ENCODE results near the gene P3H3.

Gene P3H3

GRCh38 chr12:6827982-6828780, at the start of gene P3H3:
TSS of gene P3H3 (plus strand) at chr12:6828407. CDS start at chr12:6828441, 34 bp downstream.
- Histone ChIP-seq H3K9ac (ENCODE audit: low read depth, low read length) (peak within 1 kb of the TSS; percentile 94), H3K4me3 (ENCODE audit: low read length) (peak within 1 kb of the TSS; percentile 95), H3K36me3 (ENCODE audit: insufficient read depth, low read depth, low read length) (peaks cover 28% of the 10 kb centered on the region), H3K9me3 (ENCODE audit: insufficient read depth, low read depth, low read length) (no peaks in the 10 kb centered on the region), H3K4me1 (ENCODE audit: insufficient read depth, low read length) (peaks cover 11% of the 10 kb centered on the region; the same call in 1 of the 2 replicates), H3K27me3 (ENCODE audit: insufficient read depth, low read length) (peaks cover 26% of the 10 kb centered on the region), H3K27ac (ENCODE audit: low read length) (peak within 1 kb of the TSS; percentile 78)

- Histone ChIP-seq H3K36me3 (ENCODE audit: insufficient read depth, low read depth, low read length) (no peaks in the 10 kb centered on the region), H3K4me3 (ENCODE audit: low read length) (peak overlapping the region; percentile 76), H3K9me3 (ENCODE audit: insufficient read depth, low read depth, low read length) (no peaks in the 10 kb centered on the region), H3K27ac (ENCODE audit: low read length) (no peak overlapping the region), H3K27me3 (ENCODE audit: insufficient read depth, low read length) (peaks cover 36% of the 10 kb centered on the region), H3K4me1 (ENCODE audit: insufficient read depth, low read length) (peaks cover 4% of the 10 kb centered on the region; the same call in 1 of the 2 replicates), H3K9ac (ENCODE audit: low read depth, low read length) (peak overlapping the region; percentile 76; the same call in 1 of the 2 replicates)
Observed at GRCh38 chr12:6778574-6779550, 49.3 kb upstream of the P3H3 start.

- H3K27me3 ChIP-seq (ENCODE audit: insufficient read depth, low read length) = peaks cover 26% of the 10 kb centered on the region
- peaks cover 4% of the 10 kb centered on the region; the same call in 1 of the 2 replicates for H3K4me1 ChIP-seq (ENCODE audit: insufficient read depth, low read length)
- no peak overlapping the region for H3K9ac ChIP-seq (ENCODE audit: low read depth, low read length)
- no peak overlapping the region for H3K27ac ChIP-seq (ENCODE audit: low read length)
- no peak overlapping the region for H3K4me3 ChIP-seq (ENCODE audit: low read length)
- no peaks in the 10 kb centered on the region for H3K9me3 ChIP-seq (ENCODE audit: insufficient read depth, low read depth, low read length)
- H3K36me3 ChIP-seq (ENCODE audit: insufficient read depth, low read depth, low read length) = no peaks in the 10 kb centered on the region
Observed at GRCh38 chr12:6779708-6780432, 48.3 kb upstream of the P3H3 start.

- peaks cover 4% of the 10 kb centered on the region; the same call in 1 of the 2 replicates for H3K4me1 ChIP-seq (ENCODE audit: insufficient read depth, low read length)
- no peaks in the 10 kb centered on the region for H3K36me3 ChIP-seq (ENCODE audit: insufficient read depth, low read depth, low read length)
- H3K9ac ChIP-seq (ENCODE audit: low read depth, low read length) = no peak overlapping the region
- H3K9me3 ChIP-seq (ENCODE audit: insufficient read depth, low read depth, low read length) = no peaks in the 10 kb centered on the region
- no peak overlapping the region for H3K4me3 ChIP-seq (ENCODE audit: low read length)
- no peak overlapping the region for H3K27ac ChIP-seq (ENCODE audit: low read length)
- peaks cover 23% of the 10 kb centered on the region for H3K27me3 ChIP-seq (ENCODE audit: insufficient read depth, low read length)
Observed at GRCh38 chr12:6780573-6780972, 47.6 kb upstream of the P3H3 start.

GRCh38 chr12:6782119-6782518, 46.1 kb upstream of the P3H3 start:
- peaks cover 12% of the 10 kb centered on the region; the same call in 1 of the 2 replicates for H3K4me1 ChIP-seq (ENCODE audit: insufficient read depth, low read length)
- no peak overlapping the region for H3K9ac ChIP-seq (ENCODE audit: low read depth, low read length)
- H3K4me3 ChIP-seq (ENCODE audit: low read length) = no peak overlapping the region
- no peaks in the 10 kb centered on the region for H3K9me3 ChIP-seq (ENCODE audit: insufficient read depth, low read depth, low read length)
- H3K36me3 ChIP-seq (ENCODE audit: insufficient read depth, low read depth, low read length) = no peaks in the 10 kb centered on the region
- H3K27me3 ChIP-seq (ENCODE audit: insufficient read depth, low read length) = peaks cover 16% of the 10 kb centered on the region
- H3K27ac ChIP-seq (ENCODE audit: low read length) = no peak overlapping the region

- no peaks in the 10 kb centered on the region for H3K9me3 ChIP-seq (ENCODE audit: insufficient read depth, low read depth, low read length)
- H3K27ac ChIP-seq (ENCODE audit: low read length) = no peak overlapping the region
- no peak overlapping the region for H3K4me3 ChIP-seq (ENCODE audit: low read length)
- no peaks in the 10 kb centered on the region for H3K36me3 ChIP-seq (ENCODE audit: insufficient read depth, low read depth, low read length)
- H3K27me3 ChIP-seq (ENCODE audit: insufficient read depth, low read length) = peaks cover 7% of the 10 kb centered on the region; the same call in 1 of the 2 replicates
- H3K4me1 ChIP-seq (ENCODE audit: insufficient read depth, low read length) = peaks cover 11% of the 10 kb centered on the region; the same call in 1 of the 2 replicates
- H3K9ac ChIP-seq (ENCODE audit: low read depth, low read length) = no peak overlapping the region
Observed at GRCh38 chr12:6782850-6783566, 45.2 kb upstream of the P3H3 start.

GRCh38 chr12:6783828-6784227, 44.4 kb upstream of the P3H3 start:
- Histone ChIP-seq H3K4me3 (ENCODE audit: low read length) (no peak overlapping the region), H3K27me3 (ENCODE audit: insufficient read depth, low read length) (no peaks in the 10 kb centered on the region)

GRCh38 chr12:6784296-6784695, 43.9 kb upstream of the P3H3 start:
- Histone ChIP-seq H3K27me3 (ENCODE audit: insufficient read depth, low read length) (no peaks in the 10 kb centered on the region), H3K4me3 (ENCODE audit: low read length) (no peak overlapping the region), H3K9ac (ENCODE audit: low read depth, low read length) (no peak overlapping the region), H3K9me3 (ENCODE audit: insufficient read depth, low read depth, low read length) (no peaks in the 10 kb centered on the region), H3K27ac (ENCODE audit: low read length) (no peak overlapping the region), H3K36me3 (ENCODE audit: insufficient read depth, low read depth, low read length) (no peaks in the 10 kb centered on the region), H3K4me1 (ENCODE audit: insufficient read depth, low read length) (peaks cover 11% of the 10 kb centered on the region; the same call in 1 of the 2 replicates)

More at GRCh38 chr12:6783828-6784227, 44.4 kb upstream of the P3H3 start:
- H3K4me1 ChIP-seq (ENCODE audit: insufficient read depth, low read length) = peaks cover 11% of the 10 kb centered on the region; the same call in 1 of the 2 replicates
- no peaks in the 10 kb centered on the region for H3K9me3 ChIP-seq (ENCODE audit: insufficient read depth, low read depth, low read length)
- no peak overlapping the region for H3K9ac ChIP-seq (ENCODE audit: low read depth, low read length)
- H3K27ac ChIP-seq (ENCODE audit: low read length) = no peak overlapping the region
- H3K36me3 ChIP-seq (ENCODE audit: insufficient read depth, low read depth, low read length) = no peaks in the 10 kb centered on the region

- Histone ChIP-seq H3K4me3 (ENCODE audit: low read length) (no peak overlapping the region), H3K27ac (ENCODE audit: low read length) (no peak overlapping the region), H3K4me1 (ENCODE audit: insufficient read depth, low read length) (peaks cover 11% of the 10 kb centered on the region; the same call in 1 of the 2 replicates), H3K9me3 (ENCODE audit: insufficient read depth, low read depth, low read length) (no peaks in the 10 kb centered on the region), H3K9ac (ENCODE audit: low read depth, low read length) (no peak overlapping the region), H3K36me3 (ENCODE audit: insufficient read depth, low read depth, low read length) (no peaks in the 10 kb centered on the region), H3K27me3 (ENCODE audit: insufficient read depth, low read length) (no peaks in the 10 kb centered on the region)
Observed at GRCh38 chr12:6784761-6785160, 43.4 kb upstream of the P3H3 start.

GRCh38 chr12:6786416-6787094, 41.7 kb upstream of the P3H3 start:
- no peaks in the 10 kb centered on the region for H3K27me3 ChIP-seq (ENCODE audit: insufficient read depth, low read length)
- H3K9me3 ChIP-seq (ENCODE audit: insufficient read depth, low read depth, low read length) = no peaks in the 10 kb centered on the region
- H3K4me1 ChIP-seq (ENCODE audit: insufficient read depth, low read length) = peaks cover 11% of the 10 kb centered on the region; the same call in 1 of the 2 replicates
- peak overlapping the region; percentile 14; the same call in 1 of the 2 replicates for H3K9ac ChIP-seq (ENCODE audit: low read depth, low read length)
- no peaks in the 10 kb centered on the region for H3K36me3 ChIP-seq (ENCODE audit: insufficient read depth, low read depth, low read length)
- peak overlapping the region; percentile 32; the same call in 1 of the 2 replicates for H3K4me3 ChIP-seq (ENCODE audit: low read length)
- no peak overlapping the region for H3K27ac ChIP-seq (ENCODE audit: low read length)
